Measurements from ENCODE around the gene PIM2.

Gene PIM2

GRCh38 chrX:48956728-48957414, 38.0 kb upstream of the PIM2 start:
- TF ChIP-seq EZH2phosphoT487 (IDR thresholded peaks at IDR 0.05; ENCODE audit: borderline replicate concordance, low read length): no peak
- peak overlapping the region; percentile 91 for H3K4me3 ChIP-seq (ENCODE audit: low read length)
- H4K20me1 ChIP-seq (ENCODE audit: control insufficient read depth, insufficient read depth, low read depth, low read length): no peaks in the 10 kb centered on the region
- peak overlapping the region; percentile 82 for H3K4me2 ChIP-seq (ENCODE audit: low read length)
- no peaks in the 10 kb centered on the region for H3K9me3 ChIP-seq (ENCODE audit: control insufficient read depth, insufficient read depth, low read length)
- peaks cover 31% of the 10 kb centered on the region for H3K36me3 ChIP-seq (ENCODE audit: control insufficient read depth, low read length)
- peaks cover 48% of the 10 kb centered on the region for H3K4me1 ChIP-seq (ENCODE audit: control insufficient read depth, low read length)
- H3K27me3 ChIP-seq (ENCODE audit: control insufficient read depth, low read length): no peaks in the 10 kb centered on the region
- H3K27ac ChIP-seq (ENCODE audit: low read depth, low read length): peak overlapping the region; percentile 21; the same call in 1 of the 2 replicates
- H3K79me2 ChIP-seq (ENCODE audit: control insufficient read depth, low read length): peaks cover 67% of the 10 kb centered on the region
- no peaks in the 10 kb centered on the region for H3K9me2 ChIP-seq (replicated peaks; ENCODE audit: control insufficient read depth, low read length)
- H3F3A ChIP-seq (ENCODE audit: control insufficient read depth, insufficient read depth): no peaks in the 10 kb centered on the region; the same call in 1 of the 2 replicates

- Histone ChIP-seq H4K20me1 (ENCODE audit: control insufficient read depth, insufficient read depth, low read depth, low read length) (no peaks in the 10 kb centered on the region), H3K9me2 (replicated peaks; ENCODE audit: control insufficient read depth, low read length) (no peaks in the 10 kb centered on the region)
Observed at GRCh38 chrX:48948589-48948988, 29.8 kb upstream of the PIM2 start.

GRCh38 chrX:48945517-48946348, 26.9 kb upstream of the PIM2 start:
- Histone ChIP-seq H3F3A (ENCODE audit: control insufficient read depth, insufficient read depth) (no peaks in the 10 kb centered on the region), H3K36me3 (ENCODE audit: control insufficient read depth, low read length) (peaks cover 18% of the 10 kb centered on the region), H3K79me2 (ENCODE audit: control insufficient read depth, low read length) (peaks cover 76% of the 10 kb centered on the region), H3K9me2 (replicated peaks; ENCODE audit: control insufficient read depth, low read length) (no peaks in the 10 kb centered on the region), H3K9me3 (ENCODE audit: control insufficient read depth, insufficient read depth, low read length) (no peaks in the 10 kb centered on the region), H3K27me3 (ENCODE audit: control insufficient read depth, low read length) (no peaks in the 10 kb centered on the region), H3K4me1 (ENCODE audit: control insufficient read depth, low read length) (peaks cover 25% of the 10 kb centered on the region), H3K4me2 (ENCODE audit: low read length) (no peak overlapping the region), H4K20me1 (ENCODE audit: control insufficient read depth, insufficient read depth, low read depth, low read length) (no peaks in the 10 kb centered on the region), H3K27ac (ENCODE audit: low read depth, low read length) (no peak overlapping the region), H3K4me3 (ENCODE audit: low read length) (no peak overlapping the region)
- TF ChIP-seq CTCF (IDR thresholded peaks at IDR 0.05; ENCODE audit: low read depth, low read length, poor library complexity, severe bottlenecking) (peak; percentile 66), EZH2phosphoT487 (IDR thresholded peaks at IDR 0.05; ENCODE audit: borderline replicate concordance, low read length) (no peak)

More at GRCh38 chrX:48948589-48948988, 29.8 kb upstream of the PIM2 start:
- Histone ChIP-seq H3F3A (ENCODE audit: control insufficient read depth, insufficient read depth) (no peaks in the 10 kb centered on the region), H3K36me3 (ENCODE audit: control insufficient read depth, low read length) (peaks cover 5% of the 10 kb centered on the region), H3K4me2 (ENCODE audit: low read length) (no peak overlapping the region), H3K9me3 (ENCODE audit: control insufficient read depth, insufficient read depth, low read length) (no peaks in the 10 kb centered on the region), H3K27me3 (ENCODE audit: control insufficient read depth, low read length) (no peaks in the 10 kb centered on the region), H3K4me1 (ENCODE audit: control insufficient read depth, low read length) (peaks cover 8% of the 10 kb centered on the region), H3K79me2 (ENCODE audit: control insufficient read depth, low read length) (peaks cover 80% of the 10 kb centered on the region), H3K4me3 (ENCODE audit: low read length) (no peak overlapping the region), H3K27ac (ENCODE audit: low read depth, low read length) (no peak overlapping the region)
- TF ChIP-seq EZH2phosphoT487 (IDR thresholded peaks at IDR 0.05; ENCODE audit: borderline replicate concordance, low read length) (no peak), CTCF (IDR thresholded peaks at IDR 0.05; ENCODE audit: low read depth, low read length, poor library complexity, severe bottlenecking) (no peak)

GRCh38 chrX:48942895-48943294, 24.1 kb upstream of the PIM2 start:
- no peaks in the 10 kb centered on the region for H3K9me2 ChIP-seq (replicated peaks; ENCODE audit: control insufficient read depth, low read length)
- peaks cover 88% of the 10 kb centered on the region for H3K79me2 ChIP-seq (ENCODE audit: control insufficient read depth, low read length)
- no peaks in the 10 kb centered on the region for H4K20me1 ChIP-seq (ENCODE audit: control insufficient read depth, insufficient read depth, low read depth, low read length)
- TF ChIP-seq CTCF (IDR thresholded peaks at IDR 0.05; ENCODE audit: low read depth, low read length, poor library complexity, severe bottlenecking) (no peak), EZH2phosphoT487 (IDR thresholded peaks at IDR 0.05; ENCODE audit: borderline replicate concordance, low read length) (no peak)
- H3K27me3 ChIP-seq (ENCODE audit: control insufficient read depth, low read length): no peaks in the 10 kb centered on the region
- H3K4me1 ChIP-seq (ENCODE audit: control insufficient read depth, low read length): peaks cover 53% of the 10 kb centered on the region
- no peak overlapping the region for H3K27ac ChIP-seq (ENCODE audit: low read depth, low read length)
- no peaks in the 10 kb centered on the region for H3K9me3 ChIP-seq (ENCODE audit: control insufficient read depth, insufficient read depth, low read length)
- H3F3A ChIP-seq (ENCODE audit: control insufficient read depth, insufficient read depth): peaks cover 10% of the 10 kb centered on the region
- peaks cover 38% of the 10 kb centered on the region for H3K36me3 ChIP-seq (ENCODE audit: control insufficient read depth, low read length)
- H3K4me2 ChIP-seq (ENCODE audit: low read length): no peak overlapping the region
- no peak overlapping the region for H3K4me3 ChIP-seq (ENCODE audit: low read length)

All from DOHH2 (cell line).